Dedifferentiated amniotic fluid mesenchymal stem cell (primary cell): ENCODE results near the gene COIL.

Experiments used
- DNase-seq: peaks from one replicate; pipeline ENCODE4 v3.0.0-alpha.2; 2016; ENCODE audit errors: extremely low spot score

The COIL gene

GRCh38 chr17:56909742-56910508 lies 50.9 kb downstream of the COIL start:
- no peak for DNase-seq

GRCh38 chr17:56908001-56908542 lies 52.8 kb downstream of the COIL start:
- no peak for DNase-seq

- no peak for DNase-seq
Measured at GRCh38 chr17:56903560-56903959, 57.3 kb downstream of the COIL start.

- peak; percentile 50 for DNase-seq
Measured at GRCh38 chr17:56902348-56902747, 58.5 kb downstream of the COIL start.

- no peak for DNase-seq
Measured at GRCh38 chr17:56899403-56899802, 61.4 kb downstream of the COIL start.

GRCh38 chr17:56898874-56899273 lies 62.0 kb downstream of the COIL start:
- DNase-seq, result no peak

GRCh38 chr17:56897646-56898424 lies 63.0 kb downstream of the COIL start:
- DNase-seq, result no peak

- no peak for DNase-seq
Measured at GRCh38 chr17:56896968-56897359, 63.9 kb downstream of the COIL start.

GRCh38 chr17:56896217-56896967 lies 64.5 kb downstream of the COIL start:
- no peak for DNase-seq

- no peak for DNase-seq
Measured at GRCh38 chr17:56894859-56895455, 65.9 kb downstream of the COIL start.

- DNase-seq, result no peak
Measured at GRCh38 chr17:56893503-56893902, 67.3 kb downstream of the COIL start.

GRCh38 chr17:56892333-56892732 lies 68.5 kb downstream of the COIL start:
- no peak for DNase-seq

GRCh38 chr17:56891751-56892150 lies 69.1 kb downstream of the COIL start:
- no peak for DNase-seq

- DNase-seq, result no peak
Measured at GRCh38 chr17:56890906-56891674, 69.8 kb downstream of the COIL start.

- no peak for DNase-seq
Measured at GRCh38 chr17:56890390-56890789, 70.5 kb downstream of the COIL start.
